OCI-LY1 (cell line): ENCODE results near the gene DTNBP1.

ENCODE experiments used
- H2AFZ ChIP-seq: fragments of 200-600 bp; sonication (generic), shearing (Covaris generic); 2 replicates; pipeline ENCODE4 v1.6.0; 2014; ENCODE audit warnings: antibody characterized with exemption, mild to moderate bottlenecking, low read length
- H3F3A ChIP-seq: fragments of 200-600 bp; sonication (generic), shearing (Covaris generic); 2 replicates; pipeline ENCODE4 v1.6.0; 2014; ENCODE audit warnings: mild to moderate bottlenecking, antibody characterized with exemption, low read length, moderate library complexity; ENCODE audit not compliant: insufficient read depth
- H3K27ac ChIP-seq: fragments of 200-600 bp; sonication (generic); 2 replicates; pipeline ENCODE4 v1.5.1; 2014; ENCODE audit warnings: low read length, mixed run types, mild to moderate bottlenecking, low read depth; ENCODE audit not compliant: poor library complexity, severe bottlenecking
- H3K27me3 ChIP-seq: fragments of 200-600 bp; sonication (generic); 2 replicates; pipeline ENCODE4 v1.6.0; 2014; ENCODE audit warnings: antibody characterized with exemption, mild to moderate bottlenecking, low read length, moderate library complexity; ENCODE audit not compliant: insufficient read depth
- H3K36me3 ChIP-seq: fragments of 200-600 bp; sonication (generic); 2 replicates; pipeline ENCODE4 v1.6.1; 2014; ENCODE audit warnings: mild to moderate bottlenecking, antibody characterized with exemption, low read length, moderate library complexity, mixed read lengths; ENCODE audit not compliant: insufficient read depth
- H3K4me1 ChIP-seq: fragments of 200-600 bp; sonication (generic); 2 replicates; pipeline ENCODE4 v1.5.1; 2014; ENCODE audit warnings: mild to moderate bottlenecking, low read length, moderate library complexity; ENCODE audit not compliant: insufficient read depth, severe bottlenecking
- H3K4me2 ChIP-seq: fragments of 200-600 bp; sonication (generic), shearing (Covaris generic); 2 replicates; pipeline ENCODE4 v1.6.1; 2014; ENCODE audit warnings: low read length
- H3K4me3 ChIP-seq: fragments of 200-600 bp; sonication (generic); 2 replicates; pipeline ENCODE4 v1.5.1; 2014; ENCODE audit warnings: low read length, low read depth, mild to moderate bottlenecking, mixed read lengths; ENCODE audit not compliant: poor library complexity, severe bottlenecking
- H3K79me2 ChIP-seq: fragments of 200-600 bp; shearing (Covaris generic); 2 replicates; pipeline ENCODE4 v1.6.1; 2016; ENCODE audit warnings: mixed run types, low read length, mixed read lengths; ENCODE audit not compliant: insufficient read depth
- H3K9ac ChIP-seq: fragments of 200-600 bp; sonication (generic), shearing (Covaris generic); 2 replicates; pipeline ENCODE4 v1.6.1; 2014; ENCODE audit warnings: mild to moderate bottlenecking, low read length, mixed read lengths
- H3K9me2 ChIP-seq: fragments of 200-600 bp; sonication (generic), shearing (Covaris generic); 2 replicates; pipeline ENCODE4 v1.6.1; 2014; ENCODE audit warnings: low read depth, mild to moderate bottlenecking, low read length, mixed read lengths
- H3K9me3 ChIP-seq: fragments of 200-600 bp; shearing (Covaris generic); 2 replicates; pipeline ENCODE4 v1.6.1; 2014; ENCODE audit warnings: low read length, mixed read lengths
- H4K20me1 ChIP-seq: fragments of 200-600 bp; sonication (generic), shearing (Covaris generic); 2 replicates; pipeline ENCODE4 v1.6.0; 2016; ENCODE audit warnings: mild to moderate bottlenecking, low read length; ENCODE audit not compliant: insufficient read depth
- EZH2 ChIP-seq: fragments of 200-600 bp; sonication (generic), shearing (Covaris generic); IDR thresholded peaks from 2 replicates; pipeline ENCODE4 v1.8.0; 2017; ENCODE audit warnings: borderline replicate concordance, mixed run types, mild to moderate bottlenecking, antibody characterized with exemption, low read length, moderate library complexity, mixed read lengths
- TF ChIP-seq, protein P1 (sequence below): fragments of 200-600 bp; sonication (generic), shearing (Covaris generic); IDR thresholded peaks from 2 replicates; pipeline ENCODE4 v1.5.1; 2017; ENCODE audit warnings: mild to moderate bottlenecking, antibody characterized with exemption, low read length, moderate library complexity, mixed read lengths

The DTNBP1 gene

DNA sequence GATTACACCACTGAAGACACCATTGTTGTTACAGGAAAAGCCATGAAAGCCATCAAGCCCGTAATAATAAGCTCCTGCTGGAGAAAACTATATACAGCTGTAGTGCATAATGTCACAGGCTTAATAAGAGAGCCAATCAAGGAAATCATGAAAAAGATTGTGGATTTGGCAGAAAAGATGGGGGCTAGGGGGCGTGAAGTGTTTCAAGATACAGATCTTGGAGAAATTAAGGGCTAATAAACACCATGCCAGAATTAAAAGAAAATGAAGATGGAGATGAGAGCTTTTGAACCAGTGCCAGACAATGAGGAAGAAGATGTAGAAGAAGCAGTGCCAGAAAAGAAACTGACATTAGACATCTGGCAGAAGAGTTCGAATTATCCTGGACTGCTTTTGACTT lies 43.2 kb upstream of the DTNBP1 start:
- no peaks in the 10 kb centered on the region for H3F3A ChIP-seq
- no peaks in the 10 kb centered on the region for H3K4me1 ChIP-seq
- no peak overlapping the region for H3K9ac ChIP-seq
- H3K27me3 ChIP-seq: no peaks in the 10 kb centered on the region
- H3K4me3 ChIP-seq: no peak overlapping the region
- H3K79me2 ChIP-seq: no peaks in the 10 kb centered on the region
- H3K36me3 ChIP-seq: no peaks in the 10 kb centered on the region
- H2AFZ ChIP-seq: no peak overlapping the region
- TF ChIP-seq EZH2: no peak
- TF ChIP-seq, protein P1, sequence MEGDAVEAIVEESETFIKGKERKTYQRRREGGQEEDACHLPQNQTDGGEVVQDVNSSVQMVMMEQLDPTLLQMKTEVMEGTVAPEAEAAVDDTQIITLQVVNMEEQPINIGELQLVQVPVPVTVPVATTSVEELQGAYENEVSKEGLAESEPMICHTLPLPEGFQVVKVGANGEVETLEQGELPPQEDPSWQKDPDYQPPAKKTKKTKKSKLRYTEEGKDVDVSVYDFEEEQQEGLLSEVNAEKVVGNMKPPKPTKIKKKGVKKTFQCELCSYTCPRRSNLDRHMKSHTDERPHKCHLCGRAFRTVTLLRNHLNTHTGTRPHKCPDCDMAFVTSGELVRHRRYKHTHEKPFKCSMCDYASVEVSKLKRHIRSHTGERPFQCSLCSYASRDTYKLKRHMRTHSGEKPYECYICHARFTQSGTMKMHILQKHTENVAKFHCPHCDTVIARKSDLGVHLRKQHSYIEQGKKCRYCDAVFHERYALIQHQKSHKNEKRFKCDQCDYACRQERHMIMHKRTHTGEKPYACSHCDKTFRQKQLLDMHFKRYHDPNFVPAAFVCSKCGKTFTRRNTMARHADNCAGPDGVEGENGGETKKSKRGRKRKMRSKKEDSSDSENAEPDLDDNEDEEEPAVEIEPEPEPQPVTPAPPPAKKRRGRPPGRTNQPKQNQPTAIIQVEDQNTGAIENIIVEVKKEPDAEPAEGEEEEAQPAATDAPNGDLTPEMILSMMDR: no peak
- H3K4me2 ChIP-seq: no peak overlapping the region
- no peak overlapping the region for H3K27ac ChIP-seq
- no peaks in the 10 kb centered on the region for H4K20me1 ChIP-seq
- H3K9me3 ChIP-seq: 0 out of 2 replicates have a peak, but pooled peaks cover 3% of the 10 kb centered on the region
- H3K9me2 ChIP-seq: no peaks in the 10 kb centered on the region

DNA sequence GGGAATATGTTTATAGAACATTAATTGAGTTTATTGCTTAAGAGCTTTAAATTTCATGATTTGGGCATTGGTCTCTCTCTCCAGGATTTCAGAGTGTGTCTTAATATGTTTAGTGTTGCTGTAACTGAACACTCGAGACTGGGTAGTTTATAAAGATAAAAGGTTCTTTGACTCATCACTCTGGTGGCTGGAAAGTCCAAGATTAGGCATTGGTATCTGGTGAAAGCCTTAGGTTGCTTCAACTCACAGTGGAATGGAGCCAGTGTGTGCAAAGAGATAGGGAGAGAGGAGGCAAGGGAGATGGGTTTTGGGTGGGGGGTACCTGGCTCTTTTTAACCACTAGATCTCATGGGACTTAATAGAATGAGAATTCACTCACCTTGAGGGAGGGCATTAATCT lies 35.6 kb upstream of the DTNBP1 start:
- no peak overlapping the region for H3K9ac ChIP-seq
- no peak overlapping the region for H3K4me3 ChIP-seq
- H3K4me2 ChIP-seq: no peak overlapping the region
- H3K36me3 ChIP-seq: no peaks in the 10 kb centered on the region
- no peaks in the 10 kb centered on the region for H3K4me1 ChIP-seq
- no peaks in the 10 kb centered on the region for H4K20me1 ChIP-seq
- TF ChIP-seq, protein P1: no peak
- no peak for TF ChIP-seq EZH2
- H2AFZ ChIP-seq: no peak overlapping the region
- 0 out of 2 replicates have a peak, but pooled peaks cover 3% of the 10 kb centered on the region for H3K9me3 ChIP-seq
- H3K9me2 ChIP-seq: no peaks in the 10 kb centered on the region
- no peak overlapping the region for H3K27ac ChIP-seq
- H3K27me3 ChIP-seq: no peaks in the 10 kb centered on the region
- no peaks in the 10 kb centered on the region for H3K79me2 ChIP-seq
- no peaks in the 10 kb centered on the region; the same call in 1 of the 2 replicates for H3F3A ChIP-seq

DNA sequence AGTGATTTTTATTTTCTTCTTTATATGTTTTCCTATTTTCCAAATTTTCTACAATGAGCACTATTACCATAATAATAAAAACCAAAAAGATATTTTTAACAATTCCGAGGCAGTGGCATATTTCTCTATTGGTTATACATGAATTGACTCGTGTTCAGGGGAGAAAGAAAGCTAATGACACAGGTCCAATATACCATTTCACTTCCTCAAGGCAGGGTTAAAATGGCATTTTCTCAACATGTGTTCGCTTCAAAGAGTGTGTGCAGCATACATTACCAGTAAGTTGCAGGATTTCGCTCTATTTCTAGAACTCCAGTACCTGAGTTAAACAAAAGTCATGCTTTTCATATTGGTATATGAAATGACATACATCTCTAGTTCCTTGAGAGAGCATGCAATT lies 35.1 kb upstream of the DTNBP1 start:
- no peak overlapping the region for H3K27ac ChIP-seq

More for the DNA sequence above, 35.1 kb upstream of the DTNBP1 start:
- H3K9ac ChIP-seq: no peak overlapping the region
- H3K9me2 ChIP-seq: no peaks in the 10 kb centered on the region
- no peaks in the 10 kb centered on the region for H3K79me2 ChIP-seq
- no peaks in the 10 kb centered on the region; the same call in 1 of the 2 replicates for H3F3A ChIP-seq
- no peak overlapping the region for H2AFZ ChIP-seq
- 0 out of 2 replicates have a peak, but pooled peaks cover 3% of the 10 kb centered on the region for H3K9me3 ChIP-seq
- H3K4me3 ChIP-seq: no peak overlapping the region
- TF ChIP-seq, protein P1: no peak
- no peak for TF ChIP-seq EZH2
- no peaks in the 10 kb centered on the region for H3K4me1 ChIP-seq
- no peak overlapping the region for H3K4me2 ChIP-seq
- H3K27me3 ChIP-seq: no peaks in the 10 kb centered on the region
- H3K36me3 ChIP-seq: no peaks in the 10 kb centered on the region
- no peaks in the 10 kb centered on the region for H4K20me1 ChIP-seq
